22Rv1 (cell line): ENCODE measurements around the gene LGALS16.

Experiments used
- ZFX ChIP-seq: fragments of 450-650 bp; IDR thresholded peaks from 2 replicates; pipeline ENCODE4 v1.6.1; 2017; ENCODE audit warnings: antibody characterized with exemption, borderline replicate concordance
- TF ChIP-seq, protein P1 (sequence below): fragments of 450-650 bp; IDR thresholded peaks from 2 replicates; pipeline ENCODE4 v1.5.1; 2017; ENCODE audit warnings: mild to moderate bottlenecking

- TF ChIP-seq, protein P1, sequence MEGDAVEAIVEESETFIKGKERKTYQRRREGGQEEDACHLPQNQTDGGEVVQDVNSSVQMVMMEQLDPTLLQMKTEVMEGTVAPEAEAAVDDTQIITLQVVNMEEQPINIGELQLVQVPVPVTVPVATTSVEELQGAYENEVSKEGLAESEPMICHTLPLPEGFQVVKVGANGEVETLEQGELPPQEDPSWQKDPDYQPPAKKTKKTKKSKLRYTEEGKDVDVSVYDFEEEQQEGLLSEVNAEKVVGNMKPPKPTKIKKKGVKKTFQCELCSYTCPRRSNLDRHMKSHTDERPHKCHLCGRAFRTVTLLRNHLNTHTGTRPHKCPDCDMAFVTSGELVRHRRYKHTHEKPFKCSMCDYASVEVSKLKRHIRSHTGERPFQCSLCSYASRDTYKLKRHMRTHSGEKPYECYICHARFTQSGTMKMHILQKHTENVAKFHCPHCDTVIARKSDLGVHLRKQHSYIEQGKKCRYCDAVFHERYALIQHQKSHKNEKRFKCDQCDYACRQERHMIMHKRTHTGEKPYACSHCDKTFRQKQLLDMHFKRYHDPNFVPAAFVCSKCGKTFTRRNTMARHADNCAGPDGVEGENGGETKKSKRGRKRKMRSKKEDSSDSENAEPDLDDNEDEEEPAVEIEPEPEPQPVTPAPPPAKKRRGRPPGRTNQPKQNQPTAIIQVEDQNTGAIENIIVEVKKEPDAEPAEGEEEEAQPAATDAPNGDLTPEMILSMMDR = no peak
- TF ChIP-seq ZFX = no peak
Measured at GRCh38 chr19:39705578-39706188, 50.0 kb downstream of the LGALS16 start.
